Measurements from ENCODE around the gene ETFDH.

DNA sequence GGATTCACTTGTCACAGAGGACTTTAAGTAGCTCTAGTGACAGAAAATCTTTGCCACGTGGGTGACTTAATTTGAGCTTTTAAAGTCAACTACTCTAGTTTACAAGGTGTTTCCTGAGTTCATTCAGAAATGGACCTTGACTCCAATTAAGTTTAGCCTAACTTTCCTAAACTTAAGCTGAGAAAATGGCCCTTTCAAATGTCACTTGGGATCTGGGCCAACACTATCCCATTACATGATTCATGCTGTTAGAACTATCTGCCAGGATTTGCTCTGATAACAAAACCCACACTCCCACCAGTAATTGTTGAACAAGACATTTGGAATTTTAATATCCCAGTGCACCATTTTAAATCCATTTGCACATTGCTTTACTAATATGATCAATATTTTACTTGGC is 41.2 kb upstream of the ETFDH start:
- TF ChIP-seq, protein P1, sequence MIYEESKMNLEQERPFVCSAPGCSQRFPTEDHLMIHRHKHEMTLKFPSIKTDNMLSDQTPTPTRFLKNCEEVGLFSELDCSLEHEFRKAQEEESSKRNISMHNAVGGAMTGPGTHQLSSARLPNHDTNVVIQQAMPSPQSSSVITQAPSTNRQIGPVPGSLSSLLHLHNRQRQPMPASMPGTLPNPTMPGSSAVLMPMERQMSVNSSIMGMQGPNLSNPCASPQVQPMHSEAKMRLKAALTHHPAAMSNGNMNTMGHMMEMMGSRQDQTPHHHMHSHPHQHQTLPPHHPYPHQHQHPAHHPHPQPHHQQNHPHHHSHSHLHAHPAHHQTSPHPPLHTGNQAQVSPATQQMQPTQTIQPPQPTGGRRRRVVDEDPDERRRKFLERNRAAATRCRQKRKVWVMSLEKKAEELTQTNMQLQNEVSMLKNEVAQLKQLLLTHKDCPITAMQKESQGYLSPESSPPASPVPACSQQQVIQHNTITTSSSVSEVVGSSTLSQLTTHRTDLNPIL (CRISPR knock-in tag; IDR thresholded peaks at IDR 0.05; ENCODE audit: low read depth) = no peak
- TF ChIP-seq TCF4 (CRISPR knock-in tag; IDR thresholded peaks at IDR 0.05; ENCODE audit: borderline replicate concordance) = no peak
- TF ChIP-seq, protein P2, sequence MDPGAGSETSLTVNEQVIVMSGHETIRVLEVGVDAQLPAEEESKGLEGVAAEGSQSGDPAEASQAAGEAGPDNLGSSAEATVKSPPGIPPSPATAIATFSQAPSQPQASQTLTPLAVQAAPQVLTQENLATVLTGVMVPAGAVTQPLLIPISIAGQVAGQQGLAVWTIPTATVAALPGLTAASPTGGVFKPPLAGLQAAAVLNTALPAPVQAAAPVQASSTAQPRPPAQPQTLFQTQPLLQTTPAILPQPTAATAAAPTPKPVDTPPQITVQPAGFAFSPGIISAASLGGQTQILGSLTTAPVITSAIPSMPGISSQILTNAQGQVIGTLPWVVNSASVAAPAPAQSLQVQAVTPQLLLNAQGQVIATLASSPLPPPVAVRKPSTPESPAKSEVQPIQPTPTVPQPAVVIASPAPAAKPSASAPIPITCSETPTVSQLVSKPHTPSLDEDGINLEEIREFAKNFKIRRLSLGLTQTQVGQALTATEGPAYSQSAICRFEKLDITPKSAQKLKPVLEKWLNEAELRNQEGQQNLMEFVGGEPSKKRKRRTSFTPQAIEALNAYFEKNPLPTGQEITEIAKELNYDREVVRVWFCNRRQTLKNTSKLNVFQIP (CRISPR knock-in tag; IDR thresholded peaks at IDR 0.05; ENCODE audit: borderline replicate concordance, low read depth) = no peak
- no peak for TF ChIP-seq PPARA (CRISPR knock-in tag; IDR thresholded peaks at IDR 0.05; ENCODE audit: borderline replicate concordance)
- TF ChIP-seq, protein P3, sequence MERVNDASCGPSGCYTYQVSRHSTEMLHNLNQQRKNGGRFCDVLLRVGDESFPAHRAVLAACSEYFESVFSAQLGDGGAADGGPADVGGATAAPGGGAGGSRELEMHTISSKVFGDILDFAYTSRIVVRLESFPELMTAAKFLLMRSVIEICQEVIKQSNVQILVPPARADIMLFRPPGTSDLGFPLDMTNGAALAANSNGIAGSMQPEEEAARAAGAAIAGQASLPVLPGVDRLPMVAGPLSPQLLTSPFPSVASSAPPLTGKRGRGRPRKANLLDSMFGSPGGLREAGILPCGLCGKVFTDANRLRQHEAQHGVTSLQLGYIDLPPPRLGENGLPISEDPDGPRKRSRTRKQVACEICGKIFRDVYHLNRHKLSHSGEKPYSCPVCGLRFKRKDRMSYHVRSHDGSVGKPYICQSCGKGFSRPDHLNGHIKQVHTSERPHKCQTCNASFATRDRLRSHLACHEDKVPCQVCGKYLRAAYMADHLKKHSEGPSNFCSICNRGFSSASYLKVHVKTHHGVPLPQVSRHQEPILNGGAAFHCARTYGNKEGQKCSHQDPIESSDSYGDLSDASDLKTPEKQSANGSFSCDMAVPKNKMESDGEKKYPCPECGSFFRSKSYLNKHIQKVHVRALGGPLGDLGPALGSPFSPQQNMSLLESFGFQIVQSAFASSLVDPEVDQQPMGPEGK (CRISPR knock-in tag; IDR thresholded peaks at IDR 0.05; ENCODE audit: borderline replicate concordance) = no peak
- TF ChIP-seq ARNTL (CRISPR knock-in tag; IDR thresholded peaks at IDR 0.05; ENCODE audit: borderline replicate concordance, low read depth) = no peak
- no peak for TF ChIP-seq CSDC2 (CRISPR knock-in tag; IDR thresholded peaks at IDR 0.05)
- TF ChIP-seq, protein P4, sequence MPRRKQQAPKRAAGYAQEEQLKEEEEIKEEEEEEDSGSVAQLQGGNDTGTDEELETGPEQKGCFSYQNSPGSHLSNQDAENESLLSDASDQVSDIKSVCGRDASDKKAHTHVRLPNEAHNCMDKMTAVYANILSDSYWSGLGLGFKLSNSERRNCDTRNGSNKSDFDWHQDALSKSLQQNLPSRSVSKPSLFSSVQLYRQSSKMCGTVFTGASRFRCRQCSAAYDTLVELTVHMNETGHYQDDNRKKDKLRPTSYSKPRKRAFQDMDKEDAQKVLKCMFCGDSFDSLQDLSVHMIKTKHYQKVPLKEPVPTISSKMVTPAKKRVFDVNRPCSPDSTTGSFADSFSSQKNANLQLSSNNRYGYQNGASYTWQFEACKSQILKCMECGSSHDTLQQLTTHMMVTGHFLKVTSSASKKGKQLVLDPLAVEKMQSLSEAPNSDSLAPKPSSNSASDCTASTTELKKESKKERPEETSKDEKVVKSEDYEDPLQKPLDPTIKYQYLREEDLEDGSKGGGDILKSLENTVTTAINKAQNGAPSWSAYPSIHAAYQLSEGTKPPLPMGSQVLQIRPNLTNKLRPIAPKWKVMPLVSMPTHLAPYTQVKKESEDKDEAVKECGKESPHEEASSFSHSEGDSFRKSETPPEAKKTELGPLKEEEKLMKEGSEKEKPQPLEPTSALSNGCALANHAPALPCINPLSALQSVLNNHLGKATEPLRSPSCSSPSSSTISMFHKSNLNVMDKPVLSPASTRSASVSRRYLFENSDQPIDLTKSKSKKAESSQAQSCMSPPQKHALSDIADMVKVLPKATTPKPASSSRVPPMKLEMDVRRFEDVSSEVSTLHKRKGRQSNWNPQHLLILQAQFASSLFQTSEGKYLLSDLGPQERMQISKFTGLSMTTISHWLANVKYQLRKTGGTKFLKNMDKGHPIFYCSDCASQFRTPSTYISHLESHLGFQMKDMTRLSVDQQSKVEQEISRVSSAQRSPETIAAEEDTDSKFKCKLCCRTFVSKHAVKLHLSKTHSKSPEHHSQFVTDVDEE (CRISPR knock-in tag; IDR thresholded peaks at IDR 0.05) = no peak
- TF ChIP-seq OSR1 (CRISPR knock-in tag; IDR thresholded peaks at IDR 0.05) = no peak
- TF ChIP-seq ZFP3 (CRISPR knock-in tag; IDR thresholded peaks at IDR 0.05) = peak; percentile 53; the same call in 1 of the 2 replicates
- no peak for TF ChIP-seq ZFP30 (CRISPR knock-in tag; IDR thresholded peaks at IDR 0.05)
- no peak for TF ChIP-seq ZNF565 (CRISPR knock-in tag; conservative IDR thresholded peaks at IDR 0.05; ENCODE audit: low read depth)
- TF ChIP-seq TOX (CRISPR knock-in tag; IDR thresholded peaks at IDR 0.05; ENCODE audit: borderline replicate concordance) = no peak
- no peak for TF ChIP-seq RARB (CRISPR knock-in tag; IDR thresholded peaks at IDR 0.05)
